Stimulated activated CD4-positive, alpha-beta T cell treated with anti-CD3 and anti-CD28 coated beads, Interleukin-4, amount 100 ng/mL, for 24 hours (primary cell): Measurements from ENCODE around the gene SHC3.

ENCODE experiments used
- DNase-seq: peaks from one replicate; pipeline ENCODE4 v3.0.0-alpha.2; 2020

Gene SHC3

DNA sequence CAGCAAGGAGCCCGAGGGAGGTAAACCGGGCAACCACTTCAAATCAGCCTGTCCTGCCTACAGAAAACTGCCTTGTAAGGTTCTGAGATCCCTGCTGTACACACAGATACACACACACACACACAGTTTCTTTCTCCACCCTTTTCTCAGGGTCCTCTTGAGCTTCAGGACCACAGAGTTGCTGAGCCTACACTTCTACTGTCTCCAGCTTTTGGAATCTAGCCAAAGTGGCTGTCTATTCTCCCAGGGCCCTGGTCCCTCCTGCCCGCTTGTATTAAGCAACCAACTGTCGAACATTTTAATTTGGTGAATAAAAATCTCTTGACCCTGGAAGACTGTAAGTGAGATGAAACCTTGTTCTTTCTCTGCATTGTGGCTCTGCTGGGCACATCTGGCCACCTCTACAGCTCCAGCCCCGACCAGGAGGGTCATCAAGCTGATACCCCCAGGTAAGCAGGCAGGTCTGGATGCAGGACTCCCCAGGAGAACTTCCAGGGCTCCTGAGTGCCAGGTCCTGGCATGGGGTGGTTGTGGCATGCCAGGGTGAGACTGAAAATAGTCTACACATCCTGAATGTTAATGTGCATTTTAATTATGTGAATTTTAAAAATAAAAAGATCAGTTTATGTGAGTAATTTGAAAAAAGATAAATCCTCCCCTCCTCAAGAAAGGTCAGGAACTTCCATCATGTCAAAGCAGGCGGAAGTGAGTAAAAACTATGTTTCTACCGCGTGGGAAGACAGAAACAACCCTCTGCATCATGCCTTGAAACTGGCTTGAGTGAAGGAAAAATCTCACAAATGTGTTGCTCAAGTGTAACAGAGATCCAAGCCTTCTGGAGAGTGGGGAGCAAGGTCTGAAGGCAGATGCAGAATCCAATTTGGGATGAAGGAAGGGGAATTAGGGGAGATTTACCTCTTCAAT is 202.4 kb downstream of the SHC3 start:
- peak; percentile 10 for DNase-seq

GRCh38 chr9:88974641-88975040 is 204.0 kb downstream of the SHC3 start:
- DNase-seq, result no peak

- no peak for DNase-seq
Measured at GRCh38 chr9:88973281-88974045, 205.2 kb downstream of the SHC3 start.

DNA sequence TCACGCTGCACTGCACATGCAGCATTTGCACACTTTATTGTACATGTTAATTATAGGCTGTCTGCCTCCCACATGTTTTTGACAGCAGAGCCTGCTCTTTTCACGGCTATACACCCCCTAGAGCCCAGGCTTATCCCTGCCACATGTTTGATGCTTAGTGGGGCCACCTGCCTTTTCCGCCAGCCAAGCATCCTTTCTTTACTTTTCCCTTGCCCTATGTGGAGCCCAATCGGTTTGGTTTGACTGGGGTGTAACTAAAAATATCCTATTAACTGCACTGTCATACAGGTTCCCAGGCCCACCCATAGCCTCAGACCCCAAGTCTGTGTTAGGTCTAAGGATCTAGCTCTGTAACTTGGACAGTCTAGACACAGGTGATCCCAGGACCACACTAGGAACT is 206.2 kb downstream of the SHC3 start:
- no peak for DNase-seq

GRCh38 chr9:88971131-88971960 is 207.3 kb downstream of the SHC3 start:
- no peak for DNase-seq

DNA sequence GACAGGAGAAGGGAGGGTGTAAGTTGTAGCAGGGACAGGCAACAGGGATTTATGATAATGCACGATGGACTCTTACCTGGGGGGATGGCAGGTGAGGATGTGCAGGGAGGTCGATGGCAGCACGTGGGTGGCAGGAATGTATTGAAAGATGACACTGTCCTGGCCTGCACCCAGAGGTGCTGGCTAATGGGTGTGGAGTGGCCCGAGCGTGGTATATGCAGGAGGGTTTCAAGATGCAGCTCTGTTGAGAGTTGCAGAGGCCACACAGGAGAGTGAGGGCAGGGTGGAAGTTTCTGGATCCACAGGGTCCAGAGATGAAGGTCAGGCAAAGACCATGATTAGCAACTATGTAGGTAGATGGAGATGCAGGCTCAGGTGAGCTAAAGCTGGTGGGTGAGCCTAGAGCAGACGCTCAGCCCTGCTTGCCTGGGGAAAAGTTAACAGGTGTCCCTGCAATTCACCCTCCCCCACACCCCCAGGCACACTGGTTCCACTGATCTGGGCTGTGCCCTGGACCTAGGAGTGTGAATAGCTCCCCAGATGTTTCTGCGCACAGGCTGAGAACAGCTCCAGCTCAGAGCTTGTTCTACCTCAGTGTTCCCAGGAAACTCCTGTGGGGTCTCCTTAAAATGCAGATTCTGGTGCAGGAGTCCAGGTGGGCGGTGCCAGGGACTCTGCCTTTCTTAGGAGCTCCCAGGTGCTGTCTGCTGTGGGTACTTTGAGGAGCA is 208.8 kb downstream of the SHC3 start:
- no peak for DNase-seq

- DNase-seq, result no peak
Measured at GRCh38 chr9:88968799-88969198, 209.8 kb downstream of the SHC3 start.

DNA sequence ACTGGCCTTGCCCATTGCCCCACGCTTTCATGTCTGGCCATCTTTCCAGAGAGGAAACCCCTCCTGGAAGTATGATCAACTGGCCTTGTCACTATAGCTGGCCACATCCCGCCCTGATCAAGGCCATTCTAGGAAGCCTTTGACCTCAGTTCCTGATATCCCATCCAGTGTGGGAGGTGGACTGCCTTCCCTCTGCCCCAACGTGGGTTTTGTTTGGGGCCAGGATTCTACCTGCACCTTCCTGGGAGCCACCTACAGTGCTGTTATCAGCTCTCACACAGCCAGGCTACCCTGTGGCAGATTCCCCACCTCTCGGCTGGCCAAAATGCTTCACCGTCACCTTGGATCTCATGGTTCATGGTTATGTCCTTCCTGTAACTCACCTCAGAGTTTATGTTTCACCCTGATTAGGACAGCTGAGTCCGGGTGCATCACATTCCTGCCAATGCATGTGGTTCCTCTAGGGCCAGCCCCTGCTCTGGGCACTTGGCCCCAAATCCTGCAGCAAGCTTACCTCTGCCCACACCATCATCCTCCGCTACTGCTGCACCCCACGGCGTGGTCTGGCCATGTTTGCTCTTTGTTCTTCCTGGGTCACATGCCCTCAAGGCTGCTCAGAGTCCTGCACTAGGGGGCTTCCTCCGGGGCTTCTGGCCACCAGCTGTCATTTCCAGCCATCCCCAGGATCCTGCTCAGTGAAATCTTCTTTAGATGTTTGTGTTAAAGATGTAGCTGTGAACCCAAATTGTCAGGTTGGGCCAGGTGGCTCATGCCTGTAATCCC is 211.5 kb downstream of the SHC3 start:
- no peak for DNase-seq

- no peak for DNase-seq
Measured at GRCh38 chr9:88965473-88965872, 213.1 kb downstream of the SHC3 start.

DNA sequence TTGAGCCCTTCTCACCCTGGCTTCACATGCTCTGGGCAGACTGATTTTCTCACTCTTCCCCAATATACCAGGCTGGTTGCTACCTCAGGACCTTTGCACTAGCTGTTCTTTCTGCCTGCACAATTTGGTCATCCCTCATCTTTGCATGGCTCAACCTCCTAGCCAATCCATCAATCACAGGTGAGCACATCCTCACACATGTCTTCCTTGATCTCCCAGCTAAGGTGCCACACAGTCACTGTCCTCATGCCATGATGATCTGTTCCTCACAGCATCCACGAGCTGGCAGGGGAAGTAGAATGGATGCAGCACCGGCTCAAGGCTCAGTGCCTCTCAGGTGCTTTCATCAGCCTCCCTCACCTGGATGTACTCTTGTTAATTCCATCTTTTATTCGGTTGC is 218.0 kb downstream of the SHC3 start:
- no peak for DNase-seq

GRCh38 chr9:88959727-88960469 is 218.7 kb downstream of the SHC3 start:
- no peak for DNase-seq

DNA sequence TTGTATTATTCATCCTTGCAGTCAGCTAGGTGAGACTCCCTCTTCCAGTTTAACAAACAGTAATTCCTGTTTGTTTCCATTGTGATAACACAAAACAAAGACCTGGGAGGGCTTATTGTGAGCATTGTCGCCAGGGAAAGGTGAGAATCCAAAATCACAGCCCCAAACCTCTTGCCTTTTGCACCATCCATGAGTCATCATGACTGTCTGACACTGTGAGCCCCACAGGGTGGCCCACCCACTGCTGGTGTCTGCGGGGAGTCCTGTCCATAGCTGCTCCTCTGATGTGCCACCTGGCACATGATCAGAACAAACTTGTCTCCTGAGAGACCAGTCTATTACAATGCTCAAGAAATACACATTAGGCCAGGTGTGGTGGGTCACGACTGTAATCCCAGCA is 221.1 kb downstream of the SHC3 start:
- no peak for DNase-seq
